Hematopoietic multipotent progenitor cell (in vitro differentiated cells): ENCODE results near the gene AFDN. TPM values are rescaled to one million over a fixed set of nuclear protein-coding genes. Genes with fewer than 3 reads are reported as not detected.

Experiments used
- DNase-seq, 3 donors: peaks; one replicate each; pipeline ENCODE4 v3.0.0-alpha.2; 2011 to 2015; ENCODE audit warnings: low read depth in 2 of 3, low spot score in 2 of 3
- total RNA-seq: library from RNA; depleted of rRNA; stranded (reverse); fragments of >200 nt; gene quantifications from one replicate; pipeline ENCODE4 v1.2.3, GENCODE V29; 2012

The AFDN gene
- total RNA-seq, 1 donor = 3.2 TPM

- no peak for DNase-seq
Measured at GRCh38 chr6:167794161-167795157, 32.3 kb upstream of the AFDN start.

GRCh38 chr6:167795321-167795811 lies 31.3 kb upstream of the AFDN start:
- peak in 1 of 3 donors; percentile 28 for DNase-seq

- DNase-seq = no peak
Measured at GRCh38 chr6:167795874-167796191, 30.9 kb upstream of the AFDN start.

- DNase-seq = peak in 1 of 3 donors; percentile 16
Measured at GRCh38 chr6:167796192-167796981, 30.3 kb upstream of the AFDN start.

GRCh38 chr6:167797011-167797471 lies 29.7 kb upstream of the AFDN start:
- no peak for DNase-seq

GRCh38 chr6:167797476-167798265 lies 29.0 kb upstream of the AFDN start:
- no peak for DNase-seq

- DNase-seq = no peak
Measured at GRCh38 chr6:167798453-167798852, 28.3 kb upstream of the AFDN start.

GRCh38 chr6:167799033-167799821 lies 27.5 kb upstream of the AFDN start:
- no peak for DNase-seq

- no peak for DNase-seq
Measured at GRCh38 chr6:167800549-167800948, 26.2 kb upstream of the AFDN start.

- no peak for DNase-seq
Measured at GRCh38 chr6:167801263-167801662, 25.4 kb upstream of the AFDN start.

GRCh38 chr6:167802339-167802738 lies 24.4 kb upstream of the AFDN start:
- no peak for DNase-seq

- no peak for DNase-seq
Measured at GRCh38 chr6:167803816-167804215, 22.9 kb upstream of the AFDN start.

- no peak for DNase-seq
Measured at GRCh38 chr6:167804281-167805013, 22.3 kb upstream of the AFDN start.

- DNase-seq = no peak
Measured at GRCh38 chr6:167805349-167806060, 21.2 kb upstream of the AFDN start.

GRCh38 chr6:167806061-167806700 lies 20.5 kb upstream of the AFDN start:
- DNase-seq = no peak

GRCh38 chr6:167807200-167807599 lies 19.5 kb upstream of the AFDN start:
- DNase-seq = no peak

- no peak for DNase-seq
Measured at GRCh38 chr6:167807756-167808155, 19.0 kb upstream of the AFDN start.

- DNase-seq = no peak
Measured at GRCh38 chr6:167811040-167811439, 15.7 kb upstream of the AFDN start.
